IMR-90 (cell line): ENCODE results near the gene SHISA6. TPM values are rescaled to one million over a fixed set of nuclear protein-coding genes. Genes with fewer than 3 reads are reported as not detected.

Experiments
- ATAC-seq: fragments of 200-7000 bp; cut with Tn5 transposase; 2 replicates; pipeline ENCODE4 v1.9.1; 2020; ENCODE audit warnings: low read depth, mild to moderate bottlenecking, moderate library complexity
- BruUV-seq: library from RNA; stranded (reverse); fragments of 400-500 nt; replicated peaks from 2 replicates; lab custom pipeline; 2021; lab: Mats Ljungman, UMichigan
- CTCF ChIA-PET: fragments of 300-600 bp; formaldehyde crosslinking; extraction: SDS; loops from one replicate; lab custom pipeline; 2021; ENCODE audit warnings: antibody characterized with exemption; lab: Yijun Ruan, JAX
- POLR2A ChIA-PET: fragments of 300-600 bp; sonication (Branson Sonifier 250); formaldehyde crosslinking; loops from one replicate; lab custom pipeline; 2022; ENCODE audit warnings: antibody characterized with exemption; ENCODE audit not compliant: unreplicated experiment; lab: Charles Lee
- DNase-seq: peaks from one replicate; pipeline ENCODE4 v3.0.0; 2013
- H2AFZ ChIP-seq: replicated peaks from 2 replicates; pipeline ENCODE3; 2013; ENCODE audit warnings: low read length, mild to moderate bottlenecking; ENCODE audit not compliant: poor library complexity
- H2AK5ac ChIP-seq: 2 replicates; pipeline ENCODE4 v1.6.1; 2013; ENCODE audit warnings: low read depth, low read length, inconsistent platforms
- H2AK9ac ChIP-seq: replicated peaks from 2 replicates; pipeline ENCODE3; 2013; ENCODE audit warnings: mild to moderate bottlenecking, low read depth, low read length, moderate library complexity; ENCODE audit not compliant: poor library complexity
- H2BK120ac ChIP-seq: 2 replicates; pipeline ENCODE4 v1.6.1; 2013; ENCODE audit warnings: low read depth, low read length, inconsistent platforms
- H2BK15ac ChIP-seq: 3 replicates; pipeline ENCODE4 v1.6.1; 2013; ENCODE audit warnings: low read depth, low read length, inconsistent platforms
- H2BK20ac ChIP-seq: 2 replicates; pipeline ENCODE4 v1.6.1; 2013; ENCODE audit warnings: low read depth, mild to moderate bottlenecking, inconsistent platforms, low read length, moderate library complexity
- H2BK5ac ChIP-seq: 2 replicates; pipeline ENCODE4 v1.6.1; 2013; ENCODE audit warnings: mild to moderate bottlenecking, low read depth, low read length, inconsistent platforms; ENCODE audit not compliant: poor library complexity, severe bottlenecking
- H3K14ac ChIP-seq: replicated peaks from 2 replicates; pipeline ENCODE4 v1.6.1; 2013; ENCODE audit warnings: low read depth, low read length, inconsistent platforms
- H3K18ac ChIP-seq: 2 replicates; pipeline ENCODE4 v1.6.1; 2013; ENCODE audit warnings: low read depth, low read length, control low read depth
- H3K23ac ChIP-seq: 2 replicates; pipeline ENCODE4 v1.6.1; 2013; ENCODE audit warnings: low read depth, low read length, inconsistent platforms
- H3K27ac ChIP-seq: 2 replicates; pipeline ENCODE4 v1.5.1; 2013; ENCODE audit warnings: mild to moderate bottlenecking, control low read depth, low read length; ENCODE audit not compliant: insufficient read depth
- H3K27me3 ChIP-seq: 2 replicates; pipeline ENCODE4 v1.6.1; 2013; ENCODE audit warnings: low read length; ENCODE audit not compliant: control insufficient read depth, insufficient read depth
- H3K36me3 ChIP-seq: 2 replicates; pipeline ENCODE4 v1.6.1; 2013; ENCODE audit warnings: low read length, mixed read lengths; ENCODE audit not compliant: control insufficient read depth, insufficient read depth
- H3K4ac ChIP-seq: 2 replicates; pipeline ENCODE4 v1.6.1; 2013; ENCODE audit warnings: low read depth, low read length, inconsistent platforms
- H3K4me1 ChIP-seq: 2 replicates; pipeline ENCODE4 v1.6.1; 2013; ENCODE audit warnings: low read length, mixed read lengths; ENCODE audit not compliant: control insufficient read depth, insufficient read depth
- H3K4me2 ChIP-seq: 2 replicates; pipeline ENCODE4 v1.6.1; 2013; ENCODE audit warnings: low read depth, mild to moderate bottlenecking, control low read depth, low read length, moderate library complexity
- H3K4me3 ChIP-seq: 2 replicates; pipeline ENCODE4 v1.5.1; 2013; ENCODE audit warnings: low read depth, mild to moderate bottlenecking, control low read depth, low read length, moderate library complexity; ENCODE audit not compliant: insufficient read depth
- H3K56ac ChIP-seq: 2 replicates; pipeline ENCODE4 v1.6.1; 2013; ENCODE audit warnings: low read length, inconsistent platforms; ENCODE audit not compliant: insufficient read depth; ENCODE audit errors: extremely low read depth
- H3K79me1 ChIP-seq, 2 experiments: 2 replicates each; pipeline ENCODE4 v1.6.1; 2013; ENCODE audit warnings: low read length in 2 of 2, inconsistent platforms in 1 of 2, low read depth in 1 of 2
- H3K9ac ChIP-seq: 2 replicates; pipeline ENCODE4 v1.6.1; 2013; ENCODE audit warnings: low read depth, low read length, control low read depth
- H3K9me1 ChIP-seq: 2 replicates; pipeline ENCODE4 v1.6.1; 2013; ENCODE audit warnings: low read length, inconsistent platforms; ENCODE audit not compliant: insufficient read depth
- H3K9me3 ChIP-seq: 2 replicates; pipeline ENCODE4 v1.6.1; 2013; ENCODE audit warnings: low read length; ENCODE audit not compliant: control insufficient read depth, insufficient read depth
- H4K20me1 ChIP-seq: 2 replicates; pipeline ENCODE4 v1.6.1; 2013; ENCODE audit warnings: low read length, inconsistent platforms; ENCODE audit not compliant: insufficient read depth
- H4K5ac ChIP-seq: 2 replicates; pipeline ENCODE4 v1.6.1; 2013; ENCODE audit warnings: mild to moderate bottlenecking, low read depth, low read length, control low read depth
- H4K8ac ChIP-seq, 2 experiments: 2 replicates each; pipeline ENCODE4 v1.6.1; 2013; ENCODE audit warnings: low read depth in 2 of 2, low read length in 2 of 2, control low read depth in 1 of 2, inconsistent platforms in 1 of 2
- H4K91ac ChIP-seq: 2 replicates; pipeline ENCODE4 v1.6.1; 2013; ENCODE audit warnings: low read depth, low read length, inconsistent platforms; ENCODE audit not compliant: insufficient read depth
- CEBPB ChIP-seq: IDR thresholded peaks from 2 replicates; pipeline ENCODE4 v1.6.1; 2012; ENCODE audit warnings: low read depth, low read length, improper control_type of control experiment
- ELK1 ChIP-seq: fragments of 150-350 bp; IDR thresholded peaks from 2 replicates; pipeline ENCODE4 v1.6.1; 2016; ENCODE audit warnings: low read depth, mild to moderate bottlenecking, low read length, moderate library complexity, borderline replicate concordance
- FOS ChIP-seq: fragments of 150-350 bp; IDR thresholded peaks from 2 replicates; pipeline ENCODE4 v1.6.1; 2016; ENCODE audit warnings: low read depth, low read length
- MAFK ChIP-seq: IDR thresholded peaks from 2 replicates; pipeline ENCODE4 v1.6.1; 2012; ENCODE audit warnings: low read depth, low read length, improper control_type of control experiment
- MXI1 ChIP-seq: IDR thresholded peaks from 2 replicates; pipeline ENCODE4 v1.6.1; 2012; ENCODE audit warnings: low read depth, mild to moderate bottlenecking, low read length, moderate library complexity, borderline replicate concordance
- POLR2A ChIP-seq: IDR thresholded peaks from 2 replicates; pipeline ENCODE4 v1.6.1; 2012; ENCODE audit warnings: mild to moderate bottlenecking, low read depth, low read length
- RAD21 ChIP-seq: IDR thresholded peaks from 2 replicates; pipeline ENCODE4 v1.6.1; 2012; ENCODE audit warnings: low read length, improper control_type of control experiment
- RCOR1 ChIP-seq: IDR thresholded peaks from 2 replicates; pipeline ENCODE4 v1.6.1; 2012; ENCODE audit warnings: mild to moderate bottlenecking, low read length, improper control_type of control experiment; ENCODE audit not compliant: insufficient replicate concordance
- SMC3 ChIP-seq: fragments of 150-350 bp; IDR thresholded peaks from 2 replicates; pipeline ENCODE4 v1.6.1; 2016; ENCODE audit warnings: low read depth, mild to moderate bottlenecking, antibody characterized with exemption, low read length, moderate library complexity
- WGBS, 2 experiments: methylation state at CpG; one replicate each; pipeline versions ENCODE4 v1.1.5 to v1.1.7; 2013; ENCODE audit warnings: missing lambda C conversion rate in 2 of 2; ENCODE audit not compliant: insufficient read length in 1 of 2; ENCODE audit errors: extremely low coverage in 2 of 2; 5-methylcytosine and 5-hydroxymethylcytosine counted together
- dilution Hi-C: fragments of 300-500 bp; cut with HindIII; formaldehyde crosslinking; loops from one replicate; pipeline ENCODE4 v1.14.3; 2018; ENCODE audit warnings: low sequenced_read_pairs; ENCODE audit not compliant: unreplicated experiment
- in situ Hi-C: fragments of 300-500 bp; cut with MboI; formaldehyde crosslinking; loops from 3 replicates; pipeline ENCODE4 v1.14.3; 2019; ENCODE audit warnings: low sequenced_read_pairs, inconsistent platforms, mixed read lengths
- intact Hi-C: fragments of 100-400 bp; cut with micrococcal nuclease; formaldehyde crosslinking; loops from 2 replicates; pipeline ENCODE4 v1.10.0; 2022
- polyA plus RNA-seq, 3 experiments: library from polyadenylated mRNA; depleted of rRNA; stranded (reverse); fragments of >200 nt; gene quantifications; 2 replicates each; pipeline ENCODE4 v1.2.3, GENCODE V29; 2012; ENCODE audit warnings: low replicate concordance in 1 of 3
- total RNA-seq: library from RNA; depleted of rRNA; stranded (reverse); fragments of >200 nt; gene quantifications from 2 replicates; pipeline ENCODE4 v1.2.3, GENCODE V29; 2012
- TF ChIP-seq, protein P1 (sequence below): fragments of 150-350 bp; IDR thresholded peaks from 2 replicates; pipeline ENCODE4 v1.6.1; 2017; ENCODE audit warnings: mild to moderate bottlenecking, antibody characterized with exemption, low read length, low read depth
- TF ChIP-seq, protein P2 (sequence below): conservative IDR thresholded peaks from 2 replicates; pipeline ENCODE4 v1.5.1; 2012; ENCODE audit warnings: mild to moderate bottlenecking, low read depth, low read length, improper control_type of control experiment

Gene SHISA6
- total and polyA plus RNA-seq, 2 of the 4 experiments (the other 2 are of a cell fraction) = not detected

- H2BK120ac ChIP-seq = no peak overlapping the region
- no peak overlapping the region for H3K56ac ChIP-seq
- no peaks in the 10 kb centered on the region for H3K36me3 ChIP-seq
- H3K9ac ChIP-seq = no peak overlapping the region
- H3K4me2 ChIP-seq = no peak overlapping the region
- no peak for DNase-seq
- no peaks in the 10 kb centered on the region for H3K27me3 ChIP-seq
- no peak overlapping the region for H2AFZ ChIP-seq
- in situ Hi-C loops = no loop called here
- BruUV-seq = no TSS peak
- H4K5ac ChIP-seq = no peak overlapping the region
- H2AK9ac ChIP-seq = no peak overlapping the region
- WGBS, 2 experiments = 45% methylated on average over 5 of the region's 14 CpGs; no CpG with 5 or more reads in 1 of the 2 experiments
- no peak overlapping the region for H4K91ac ChIP-seq
- no peak overlapping the region for H3K23ac ChIP-seq
- TF ChIP-seq RAD21 (no peak), SMC3 (no peak), MXI1 (no peak), RCOR1 (no peak), FOS (no peak), POLR2A (no peak), ELK1 (no peak), MAFK (no peak), CEBPB (no peak)
- TF ChIP-seq, protein P1, sequence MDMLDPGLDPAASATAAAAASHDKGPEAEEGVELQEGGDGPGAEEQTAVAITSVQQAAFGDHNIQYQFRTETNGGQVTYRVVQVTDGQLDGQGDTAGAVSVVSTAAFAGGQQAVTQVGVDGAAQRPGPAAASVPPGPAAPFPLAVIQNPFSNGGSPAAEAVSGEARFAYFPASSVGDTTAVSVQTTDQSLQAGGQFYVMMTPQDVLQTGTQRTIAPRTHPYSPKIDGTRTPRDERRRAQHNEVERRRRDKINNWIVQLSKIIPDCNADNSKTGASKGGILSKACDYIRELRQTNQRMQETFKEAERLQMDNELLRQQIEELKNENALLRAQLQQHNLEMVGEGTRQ = no peak
- TF ChIP-seq, protein P2, sequence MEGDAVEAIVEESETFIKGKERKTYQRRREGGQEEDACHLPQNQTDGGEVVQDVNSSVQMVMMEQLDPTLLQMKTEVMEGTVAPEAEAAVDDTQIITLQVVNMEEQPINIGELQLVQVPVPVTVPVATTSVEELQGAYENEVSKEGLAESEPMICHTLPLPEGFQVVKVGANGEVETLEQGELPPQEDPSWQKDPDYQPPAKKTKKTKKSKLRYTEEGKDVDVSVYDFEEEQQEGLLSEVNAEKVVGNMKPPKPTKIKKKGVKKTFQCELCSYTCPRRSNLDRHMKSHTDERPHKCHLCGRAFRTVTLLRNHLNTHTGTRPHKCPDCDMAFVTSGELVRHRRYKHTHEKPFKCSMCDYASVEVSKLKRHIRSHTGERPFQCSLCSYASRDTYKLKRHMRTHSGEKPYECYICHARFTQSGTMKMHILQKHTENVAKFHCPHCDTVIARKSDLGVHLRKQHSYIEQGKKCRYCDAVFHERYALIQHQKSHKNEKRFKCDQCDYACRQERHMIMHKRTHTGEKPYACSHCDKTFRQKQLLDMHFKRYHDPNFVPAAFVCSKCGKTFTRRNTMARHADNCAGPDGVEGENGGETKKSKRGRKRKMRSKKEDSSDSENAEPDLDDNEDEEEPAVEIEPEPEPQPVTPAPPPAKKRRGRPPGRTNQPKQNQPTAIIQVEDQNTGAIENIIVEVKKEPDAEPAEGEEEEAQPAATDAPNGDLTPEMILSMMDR = no peak
- H3K4me1 ChIP-seq = no peaks in the 10 kb centered on the region
- H3K9me1 ChIP-seq = no peaks in the 10 kb centered on the region
- no peaks in the 10 kb centered on the region for H3K79me1 ChIP-seq
- dilution Hi-C loops = no loop called here
- H3K4me3 ChIP-seq = no peak overlapping the region
- no peak overlapping the region for H3K4ac ChIP-seq
- H3K27ac ChIP-seq = no peak overlapping the region
- no peak for ATAC-seq
- intact Hi-C loops = no loop called here
- ChIA-PET POLR2A (no interaction called here), CTCF (no interaction called here)
- no peak overlapping the region for H2AK5ac ChIP-seq
- H4K20me1 ChIP-seq = no peaks in the 10 kb centered on the region
- H3K14ac ChIP-seq = no peak overlapping the region
- no peak overlapping the region for H3K18ac ChIP-seq
- H4K8ac ChIP-seq = no peak overlapping the region
- H2BK5ac ChIP-seq = no peak overlapping the region
- H2BK15ac ChIP-seq = no peak overlapping the region
- H3K9me3 ChIP-seq = peaks cover 46% of the 10 kb centered on the region
- no peak overlapping the region for H2BK20ac ChIP-seq
Observed at GRCh38 chr17:11274106-11274505, 33.1 kb downstream of the SHISA6 start.
